ENCODE data around the gene TRUB1. TPM values are rescaled to one million over a fixed set of nuclear protein-coding genes. Genes with fewer than 3 reads are reported as not detected.

TRUB1 gene
- total RNA-seq, 3 donors from 2014 or later, result 14.9 to 27.8 (median 18.0) TPM

DNA sequence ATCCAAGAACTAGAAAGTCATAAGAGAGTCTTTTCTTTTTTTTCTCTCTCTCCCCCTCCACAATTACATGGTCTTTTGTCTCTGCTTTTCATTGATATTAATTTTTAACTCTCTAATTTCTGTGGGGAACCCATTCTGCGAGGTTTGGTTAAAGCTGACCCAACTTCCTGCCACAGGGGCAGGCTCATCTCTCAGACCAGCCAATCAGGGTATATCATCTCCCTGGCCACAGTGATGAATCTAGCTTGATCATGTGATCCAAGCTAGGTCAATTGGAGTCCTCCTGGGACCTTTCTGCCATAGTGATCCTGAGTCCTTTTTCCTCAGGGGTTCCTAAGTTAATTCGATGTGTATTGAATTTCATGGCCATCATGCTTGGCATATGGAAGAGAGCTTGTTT lies 38.0 kb upstream of the TRUB1 start:
- no peaks in the 10 kb centered on the region for H3K36me3 ChIP-seq
- no peak overlapping the region for H3K27ac ChIP-seq
- TF ChIP-seq POLR2A (IDR thresholded peaks at IDR 0.05) (no peak), POLR2AphosphoS5 (IDR thresholded peaks at IDR 0.05) (no peak)
- TF ChIP-seq, protein P1, sequence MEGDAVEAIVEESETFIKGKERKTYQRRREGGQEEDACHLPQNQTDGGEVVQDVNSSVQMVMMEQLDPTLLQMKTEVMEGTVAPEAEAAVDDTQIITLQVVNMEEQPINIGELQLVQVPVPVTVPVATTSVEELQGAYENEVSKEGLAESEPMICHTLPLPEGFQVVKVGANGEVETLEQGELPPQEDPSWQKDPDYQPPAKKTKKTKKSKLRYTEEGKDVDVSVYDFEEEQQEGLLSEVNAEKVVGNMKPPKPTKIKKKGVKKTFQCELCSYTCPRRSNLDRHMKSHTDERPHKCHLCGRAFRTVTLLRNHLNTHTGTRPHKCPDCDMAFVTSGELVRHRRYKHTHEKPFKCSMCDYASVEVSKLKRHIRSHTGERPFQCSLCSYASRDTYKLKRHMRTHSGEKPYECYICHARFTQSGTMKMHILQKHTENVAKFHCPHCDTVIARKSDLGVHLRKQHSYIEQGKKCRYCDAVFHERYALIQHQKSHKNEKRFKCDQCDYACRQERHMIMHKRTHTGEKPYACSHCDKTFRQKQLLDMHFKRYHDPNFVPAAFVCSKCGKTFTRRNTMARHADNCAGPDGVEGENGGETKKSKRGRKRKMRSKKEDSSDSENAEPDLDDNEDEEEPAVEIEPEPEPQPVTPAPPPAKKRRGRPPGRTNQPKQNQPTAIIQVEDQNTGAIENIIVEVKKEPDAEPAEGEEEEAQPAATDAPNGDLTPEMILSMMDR (IDR thresholded peaks at IDR 0.05), result no peak
- H3K4me1 ChIP-seq, result no peaks in the 10 kb centered on the region
- H3K27me3 ChIP-seq, result no peaks in the 10 kb centered on the region
- intact Hi-C loops (cut with DNase I; ENCODE audit: low total_unique reads), result no loop called here
- no peak overlapping the region for H3K4me3 ChIP-seq
- DNase-seq (ENCODE audit: low spot score in 2 of 2), result no peak
- no peaks in the 10 kb centered on the region for H3K9me3 ChIP-seq

DNA sequence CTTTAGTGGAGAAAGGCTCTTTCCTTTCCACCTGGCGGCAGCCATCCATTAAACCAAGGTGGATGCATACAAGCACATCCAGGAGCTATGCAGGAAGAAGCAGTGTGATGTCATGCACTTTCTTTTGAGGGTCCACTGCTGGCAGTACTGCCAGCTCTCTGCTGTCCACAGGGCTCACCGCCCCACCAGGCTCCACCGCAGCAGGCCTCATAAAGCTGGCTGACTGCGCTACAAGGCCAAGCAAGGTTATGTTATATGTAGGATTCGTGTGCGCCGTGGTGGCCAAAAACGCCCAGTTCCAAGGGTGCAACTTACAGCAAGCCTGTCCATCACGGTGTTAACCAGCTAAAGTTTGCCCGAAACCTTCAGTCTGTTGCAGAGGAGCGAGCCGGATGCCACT lies 37.3 kb upstream of the TRUB1 start:
- no peaks in the 10 kb centered on the region for H3K36me3 ChIP-seq
- TF ChIP-seq POLR2A (IDR thresholded peaks at IDR 0.05) (no peak), POLR2AphosphoS5 (IDR thresholded peaks at IDR 0.05) (no peak)
- TF ChIP-seq, protein P1 (IDR thresholded peaks at IDR 0.05), result no peak
- no peaks in the 10 kb centered on the region for H3K27me3 ChIP-seq
- no peaks in the 10 kb centered on the region for H3K9me3 ChIP-seq
- intact Hi-C loops (cut with DNase I; ENCODE audit: low total_unique reads), result no loop called here
- no peak overlapping the region for H3K4me3 ChIP-seq
- H3K4me1 ChIP-seq, result no peaks in the 10 kb centered on the region
- no peak overlapping the region for H3K27ac ChIP-seq
- DNase-seq (ENCODE audit: low spot score in 2 of 2), result no peak

DNA sequence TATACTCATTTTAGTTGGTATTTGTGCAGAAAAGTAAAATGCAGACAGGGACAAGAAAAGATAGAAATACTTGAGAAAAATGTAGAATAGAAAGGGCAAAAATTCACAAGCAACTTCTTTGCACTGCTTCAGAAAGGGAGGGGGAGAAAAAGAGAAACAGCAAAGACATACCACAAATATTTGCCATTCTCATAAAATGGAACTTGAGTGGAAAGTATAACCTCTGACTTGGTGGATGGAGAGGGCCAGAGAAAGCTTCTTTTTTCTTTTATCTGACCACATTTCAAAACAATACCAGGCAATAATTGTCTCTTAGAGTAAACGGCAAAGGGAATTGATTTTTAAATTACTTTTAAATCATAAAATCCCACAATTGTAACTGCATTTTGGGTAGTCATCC lies 35.8 kb upstream of the TRUB1 start:
- H3K36me3 ChIP-seq, result no peaks in the 10 kb centered on the region
- H3K4me1 ChIP-seq, result no peaks in the 10 kb centered on the region
- H3K27me3 ChIP-seq, result no peaks in the 10 kb centered on the region
- H3K9me3 ChIP-seq, result no peaks in the 10 kb centered on the region
- intact Hi-C loops (cut with DNase I; ENCODE audit: low total_unique reads), result no loop called here
- DNase-seq (ENCODE audit: low spot score in 2 of 2), result no peak
- TF ChIP-seq POLR2A (IDR thresholded peaks at IDR 0.05) (no peak), POLR2AphosphoS5 (IDR thresholded peaks at IDR 0.05) (no peak)
- TF ChIP-seq, protein P1 (IDR thresholded peaks at IDR 0.05), result no peak
- no peak overlapping the region for H3K27ac ChIP-seq
- H3K4me3 ChIP-seq, result no peak overlapping the region

DNA sequence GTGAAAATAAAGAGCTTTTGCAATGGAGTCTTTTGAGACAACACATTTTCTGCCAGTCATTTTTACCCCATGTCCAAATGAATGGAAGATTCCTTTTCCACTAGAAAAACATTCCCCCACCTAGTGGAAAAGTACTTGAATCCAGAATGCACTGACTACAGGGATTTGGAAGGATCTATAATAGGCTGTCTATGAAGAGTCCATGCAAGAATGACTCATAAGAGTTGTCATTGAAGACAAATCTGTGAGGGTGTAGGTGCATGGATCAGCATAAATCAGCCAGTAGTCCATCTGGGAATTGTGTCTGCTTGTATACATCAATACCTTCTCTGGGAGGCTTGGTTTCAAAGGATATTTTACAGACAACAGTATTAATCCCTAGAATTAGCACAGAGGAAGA lies 32.5 kb upstream of the TRUB1 start:
- Histone ChIP-seq H3K4me1 (no peaks in the 10 kb centered on the region), H3K36me3 (no peaks in the 10 kb centered on the region), H3K27me3 (no peaks in the 10 kb centered on the region), H3K27ac (no peak overlapping the region), H3K4me3 (no peak overlapping the region), H3K9me3 (no peaks in the 10 kb centered on the region)
- intact Hi-C loops (cut with DNase I; ENCODE audit: low total_unique reads), result no loop called here
- no peak for DNase-seq (ENCODE audit: low spot score in 2 of 2)
- TF ChIP-seq POLR2AphosphoS5 (IDR thresholded peaks at IDR 0.05), result no peak

DNA sequence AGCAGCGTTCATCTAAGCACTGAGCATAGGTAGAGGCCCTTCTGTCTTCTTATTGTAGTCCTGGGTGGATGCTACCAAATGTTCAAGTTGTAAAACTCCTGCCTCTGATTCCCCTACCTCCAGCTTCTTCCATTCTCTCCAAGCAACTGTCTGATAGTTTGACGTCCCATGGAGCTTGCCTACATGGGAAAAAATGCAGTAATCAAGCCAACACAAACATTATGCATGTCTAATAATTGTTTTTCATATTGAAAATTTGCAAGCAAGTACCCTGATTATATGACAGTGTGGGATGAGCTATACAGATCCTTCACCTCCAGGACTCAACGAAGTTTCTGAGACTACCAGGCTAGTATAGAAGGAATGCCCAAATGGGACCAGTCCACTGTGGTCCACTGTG lies 31.0 kb upstream of the TRUB1 start:
- Histone ChIP-seq H3K27me3 (no peaks in the 10 kb centered on the region), H3K9me3 (no peaks in the 10 kb centered on the region), H3K36me3 (no peaks in the 10 kb centered on the region), H3K4me3 (no peak overlapping the region), H3K27ac (no peak overlapping the region), H3K4me1 (no peaks in the 10 kb centered on the region)
- intact Hi-C loops (cut with DNase I; ENCODE audit: low total_unique reads), result no loop called here
- no peak for DNase-seq (ENCODE audit: low spot score in 2 of 2)
- TF ChIP-seq, protein P1 (IDR thresholded peaks at IDR 0.05), result no peak
- TF ChIP-seq POLR2A (IDR thresholded peaks at IDR 0.05), result no peak
- no peak for TF ChIP-seq POLR2AphosphoS5 (IDR thresholded peaks at IDR 0.05)

DNA sequence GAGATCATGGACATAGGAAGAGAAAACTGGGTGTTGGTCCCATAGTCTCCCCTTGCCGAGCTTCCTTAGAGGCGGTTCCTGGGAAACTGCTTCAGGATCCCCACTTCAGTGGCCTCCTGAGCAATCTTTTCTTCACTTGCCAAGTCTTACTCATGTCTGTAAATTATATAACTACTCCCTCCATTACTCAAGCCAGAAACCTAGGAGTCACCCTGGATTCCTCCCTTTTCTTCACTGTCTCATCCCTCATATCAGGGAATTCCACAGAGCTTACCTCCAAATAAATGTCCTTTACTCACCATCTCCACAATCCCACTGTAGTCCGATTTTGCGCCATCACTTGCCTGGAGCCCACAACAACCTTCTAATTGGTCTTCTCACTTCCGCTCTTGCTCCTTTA lies 29.1 kb upstream of the TRUB1 start:
- TF ChIP-seq POLR2AphosphoS5 (IDR thresholded peaks at IDR 0.05) (no peak), POLR2A (IDR thresholded peaks at IDR 0.05) (no peak)
- TF ChIP-seq, protein P1 (IDR thresholded peaks at IDR 0.05), result no peak
- Histone ChIP-seq H3K27me3 (no peaks in the 10 kb centered on the region), H3K9me3 (no peaks in the 10 kb centered on the region), H3K4me1 (no peaks in the 10 kb centered on the region), H3K4me3 (no peak overlapping the region), H3K27ac (no peak overlapping the region), H3K36me3 (no peaks in the 10 kb centered on the region)
- no peak for DNase-seq (ENCODE audit: low spot score in 2 of 2)
- intact Hi-C loops (cut with DNase I; ENCODE audit: low total_unique reads), result no loop called here

Measured in breast epithelium (tissue), 4 donors.